Head of caudate nucleus (tissue), 42 donors: ENCODE measurements around the gene CAPN5.

ENCODE experiments used
- DNase-seq, 42 donors: peaks; one replicate each; pipeline versions ENCODE4 v3.0.0 to v3.0.0-alpha.2; 2020 to 2021; ENCODE audit warnings: mixed read lengths in 7 of 42
- intact Hi-C: fragments of 100-400 bp; cut with DNase I; formaldehyde crosslinking; loops from one replicate; pipeline ENCODE4 v1.15.0; 2022

The CAPN5 gene

DNA sequence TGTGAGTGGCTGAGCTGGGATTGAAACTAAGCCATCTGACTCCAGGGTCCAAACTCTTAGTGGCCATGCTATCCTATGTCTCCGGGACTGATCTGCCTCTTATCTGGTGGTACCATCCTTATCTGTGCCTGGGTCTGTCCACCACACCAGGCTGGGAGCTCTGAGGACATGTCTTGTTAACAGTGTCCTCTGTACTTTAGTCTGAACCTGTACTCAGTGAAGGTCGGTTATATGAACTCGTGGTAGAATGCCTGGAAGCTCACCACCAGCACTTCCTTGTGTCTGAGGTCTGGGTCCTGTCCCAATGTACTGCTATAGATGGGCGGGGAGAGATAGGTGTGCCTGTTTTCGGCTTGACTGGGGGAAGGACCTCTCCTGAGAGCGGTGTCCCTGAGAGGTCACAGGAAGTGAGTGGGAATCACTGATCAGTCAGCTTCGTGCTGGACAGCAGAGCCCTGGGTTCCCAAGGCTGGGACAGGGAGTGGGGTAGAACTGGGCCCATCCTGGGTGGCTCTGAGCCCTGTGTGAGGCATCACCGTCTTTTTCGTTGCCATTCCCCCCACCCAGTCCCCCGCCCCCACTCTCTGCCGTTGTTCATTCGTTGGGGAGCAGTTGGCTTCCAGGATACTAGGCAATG lies 70.1 kb downstream of the CAPN5 start:
- no peak for DNase-seq
- intact Hi-C loops, result no loop called here

DNA sequence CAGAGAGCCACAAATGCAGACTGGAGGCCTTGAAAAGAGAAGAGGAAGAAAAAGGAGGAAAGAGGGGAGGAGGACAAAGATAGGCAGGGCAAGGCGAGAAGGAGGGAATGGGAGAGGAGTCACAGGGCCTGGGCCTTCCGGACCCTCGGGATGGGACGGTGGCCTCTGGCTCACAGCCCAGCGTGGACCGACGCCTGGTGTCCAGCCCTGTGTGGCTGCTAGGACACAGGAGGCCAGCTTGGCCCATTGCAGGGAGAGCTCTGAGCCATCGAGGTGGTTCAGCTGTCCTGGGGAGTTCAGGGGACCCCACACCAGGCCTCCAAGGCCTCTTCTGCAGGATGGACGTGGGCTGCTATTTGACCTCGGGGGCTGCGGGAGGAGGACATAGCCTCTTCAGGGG lies 70.7 kb downstream of the CAPN5 start:
- intact Hi-C loops, result no loop called here
- DNase-seq, result no peak

DNA sequence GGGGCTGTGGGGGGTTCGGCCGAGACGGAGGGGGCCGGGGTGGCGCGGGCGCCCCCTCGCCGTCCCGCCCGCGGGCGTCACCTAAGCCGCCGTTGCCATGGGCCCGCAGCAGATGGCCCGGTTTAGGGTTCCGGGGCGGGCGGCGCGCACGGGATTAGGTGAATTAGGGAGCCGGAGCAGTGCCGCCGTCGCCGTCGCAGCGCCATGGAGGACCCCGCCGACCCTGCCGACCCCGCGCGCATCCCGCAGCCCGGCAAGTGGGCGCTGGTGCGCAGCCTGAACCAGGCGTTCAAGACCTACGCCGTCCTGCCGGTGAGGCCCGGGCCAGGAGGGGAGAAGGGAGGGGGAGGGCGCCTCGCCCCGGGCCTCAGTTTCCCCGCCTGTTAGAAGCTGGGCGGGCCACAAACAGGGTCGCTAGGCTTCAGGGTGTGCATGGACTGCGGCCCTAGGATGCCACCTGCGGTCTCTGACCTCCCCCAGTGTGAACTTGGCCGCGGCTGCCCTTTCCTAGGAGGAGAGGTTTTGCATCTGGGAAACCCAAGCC lies 71.4 kb downstream of the CAPN5 start:
- intact Hi-C loops, result no loop called here
- DNase-seq, result no peak

DNA sequence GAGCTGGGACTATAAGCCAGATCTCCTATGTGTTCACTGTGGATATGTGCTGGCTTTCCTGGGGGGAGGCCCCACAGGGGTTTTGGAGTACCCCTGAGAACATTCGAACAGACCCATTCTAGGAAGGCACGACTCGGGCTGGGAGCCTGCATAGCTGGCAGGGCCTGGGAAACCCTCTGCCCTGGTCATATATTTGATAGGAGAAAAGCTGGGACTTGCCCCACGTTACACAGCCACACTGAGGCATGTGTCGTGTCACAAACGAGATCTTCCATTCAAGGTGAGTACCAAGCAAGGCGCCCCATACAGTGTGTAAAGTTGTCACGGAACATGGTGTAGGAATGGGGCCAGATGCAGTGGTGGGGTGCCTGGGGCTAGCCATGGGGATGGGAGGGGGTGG lies 72.4 kb downstream of the CAPN5 start:
- DNase-seq, result no peak
- intact Hi-C loops, result no loop called here

DNA sequence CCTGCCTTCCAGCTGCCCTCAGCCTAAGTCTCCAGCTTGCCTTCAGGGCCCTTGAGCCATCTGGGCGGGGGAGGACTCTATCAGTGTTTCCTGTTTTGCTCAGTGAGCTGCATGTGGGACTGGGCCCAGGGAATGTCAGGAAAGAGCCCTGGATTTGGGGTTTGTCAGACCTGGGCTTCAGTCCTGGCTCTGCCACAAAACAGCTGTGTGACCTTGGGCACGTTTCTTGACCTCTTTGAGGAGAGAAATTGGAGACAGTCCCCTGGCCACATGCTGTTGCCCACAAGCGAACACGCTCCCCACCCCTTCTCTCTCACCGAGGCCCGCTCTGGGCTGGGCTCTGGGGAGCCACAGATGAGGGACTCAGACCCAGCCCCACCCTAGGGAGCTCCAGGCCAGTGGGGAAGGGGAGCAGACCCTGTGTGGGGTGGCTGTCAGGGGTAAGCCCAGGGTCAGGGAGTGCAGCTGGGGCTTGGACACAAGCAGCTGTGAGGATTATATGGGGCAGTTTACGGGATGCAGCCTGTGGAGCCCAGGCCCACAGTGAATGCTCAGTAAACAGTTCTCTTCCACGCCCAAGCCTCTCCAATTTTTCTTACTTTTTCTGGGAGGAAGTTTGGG lies 73.6 kb downstream of the CAPN5 start:
- DNase-seq, result no peak
- intact Hi-C loops, result no loop called here

DNA sequence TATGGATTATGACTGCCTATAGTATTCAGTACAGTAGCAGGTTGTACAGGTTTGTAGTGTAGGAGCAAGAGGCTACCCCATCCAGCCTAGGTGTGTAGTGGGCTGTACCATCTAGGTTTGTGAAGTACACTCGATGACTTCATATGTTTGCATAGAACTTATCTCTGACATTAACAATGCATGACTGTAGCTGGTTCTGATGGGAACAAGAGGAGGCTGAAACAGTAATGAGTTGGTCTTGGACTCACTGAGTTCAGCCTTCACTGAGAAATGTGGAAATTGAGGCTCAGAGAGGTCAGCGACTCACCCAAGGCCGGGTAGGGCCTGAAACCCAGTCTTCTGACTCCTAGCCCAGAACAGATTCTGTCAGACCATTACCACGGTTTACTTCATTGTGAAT lies 74.3 kb downstream of the CAPN5 start:
- no peak for DNase-seq
- intact Hi-C loops, result no loop called here

DNA sequence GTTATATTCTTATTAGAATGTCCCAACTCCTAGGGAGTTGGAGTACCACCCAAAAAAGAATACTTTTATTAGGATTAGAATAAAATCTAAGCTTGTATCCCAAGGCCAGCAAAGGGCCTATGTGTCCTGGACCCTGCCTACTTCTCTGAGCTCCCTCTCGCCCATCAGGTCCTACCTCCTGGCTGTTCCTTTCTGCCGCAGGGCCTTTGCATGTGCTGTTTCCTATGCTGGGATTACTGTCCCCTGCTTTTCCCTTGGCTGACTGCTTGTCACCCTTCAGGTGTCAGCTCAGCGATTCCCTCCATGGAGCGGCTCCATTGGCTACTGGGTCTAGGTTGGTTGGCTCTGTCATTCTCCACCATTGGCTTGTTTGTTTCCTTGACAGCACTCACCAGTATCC lies 74.7 kb downstream of the CAPN5 start:
- no peak for DNase-seq

DNA sequence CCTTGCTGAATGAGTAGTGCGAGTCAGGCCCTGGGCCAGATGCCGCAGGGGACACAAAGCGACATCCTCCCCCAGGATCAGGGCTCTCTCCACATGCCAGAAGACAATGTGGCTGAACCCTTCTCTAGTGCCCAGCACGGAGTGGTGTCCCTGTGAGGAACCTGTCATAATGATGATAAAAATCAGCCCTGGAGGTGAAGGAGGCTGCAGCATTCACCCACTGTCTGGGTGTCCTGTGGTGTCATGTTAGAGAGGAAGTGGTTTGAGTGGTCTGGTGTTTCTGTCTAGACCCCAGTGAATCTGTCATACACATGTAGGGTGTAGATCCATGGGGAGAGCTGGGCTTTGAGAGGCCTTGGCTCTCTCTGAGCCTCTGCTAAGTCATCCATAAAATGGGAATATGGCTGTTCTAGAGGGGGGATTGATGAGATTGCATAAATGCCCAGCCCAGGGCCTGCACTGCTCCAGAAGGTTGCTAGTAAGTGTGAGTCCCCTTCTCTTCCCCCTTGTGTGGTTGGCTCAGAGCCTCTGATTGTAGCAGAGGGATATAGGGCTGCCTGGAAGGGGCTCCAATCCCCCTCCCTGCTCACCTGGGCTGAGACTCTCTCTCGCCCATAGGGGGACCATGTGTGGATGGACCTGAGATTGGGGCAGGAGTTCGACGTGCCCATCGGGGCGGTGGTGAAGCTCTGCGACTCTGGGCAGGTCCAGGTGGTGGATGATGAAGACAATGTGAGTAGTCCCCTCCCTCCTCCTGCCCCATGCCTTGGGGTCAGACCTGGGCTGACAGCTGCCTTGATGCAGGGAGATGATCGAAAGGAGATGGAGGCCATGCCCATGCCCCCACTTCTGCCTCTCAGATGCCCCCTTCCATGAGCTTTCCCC lies 75.6 kb downstream of the CAPN5 start:
- intact Hi-C loops, result no loop called here
- DNase-seq, result no peak

More for the DNA sequence above, 74.7 kb downstream of the CAPN5 start:
- intact Hi-C loops, result no loop called here

DNA sequence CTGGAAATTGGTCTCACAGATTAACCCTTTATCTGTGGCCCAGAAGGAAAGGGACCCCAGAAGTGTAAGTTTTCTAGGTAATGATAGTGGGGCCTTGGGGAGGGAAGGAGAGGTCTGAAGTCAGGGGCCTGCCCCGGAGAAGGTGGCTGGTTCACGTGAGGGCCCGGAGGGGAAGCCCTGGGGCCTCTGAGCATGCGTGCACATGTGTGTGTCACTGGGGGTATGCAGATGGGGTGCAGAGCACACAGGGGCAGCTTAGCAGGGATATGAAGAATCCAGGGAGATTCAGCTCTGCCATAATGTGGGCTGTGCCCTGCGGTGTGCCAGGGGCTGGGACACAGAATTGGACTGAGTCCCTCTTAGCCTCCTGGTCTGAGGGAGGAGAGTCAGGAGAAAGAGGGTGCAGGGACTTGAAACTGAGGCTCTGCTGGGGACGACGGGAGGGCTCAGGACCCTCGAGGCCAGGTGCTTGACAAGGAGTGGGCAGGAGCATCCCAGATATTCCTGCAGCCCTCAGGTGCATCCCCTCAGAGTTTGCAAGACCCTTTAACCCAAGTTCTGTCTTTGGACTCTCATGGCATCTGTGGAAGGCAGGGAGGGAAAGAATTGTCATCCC lies 76.7 kb downstream of the CAPN5 start:
- intact Hi-C loops, result no loop called here
- no peak for DNase-seq

DNA sequence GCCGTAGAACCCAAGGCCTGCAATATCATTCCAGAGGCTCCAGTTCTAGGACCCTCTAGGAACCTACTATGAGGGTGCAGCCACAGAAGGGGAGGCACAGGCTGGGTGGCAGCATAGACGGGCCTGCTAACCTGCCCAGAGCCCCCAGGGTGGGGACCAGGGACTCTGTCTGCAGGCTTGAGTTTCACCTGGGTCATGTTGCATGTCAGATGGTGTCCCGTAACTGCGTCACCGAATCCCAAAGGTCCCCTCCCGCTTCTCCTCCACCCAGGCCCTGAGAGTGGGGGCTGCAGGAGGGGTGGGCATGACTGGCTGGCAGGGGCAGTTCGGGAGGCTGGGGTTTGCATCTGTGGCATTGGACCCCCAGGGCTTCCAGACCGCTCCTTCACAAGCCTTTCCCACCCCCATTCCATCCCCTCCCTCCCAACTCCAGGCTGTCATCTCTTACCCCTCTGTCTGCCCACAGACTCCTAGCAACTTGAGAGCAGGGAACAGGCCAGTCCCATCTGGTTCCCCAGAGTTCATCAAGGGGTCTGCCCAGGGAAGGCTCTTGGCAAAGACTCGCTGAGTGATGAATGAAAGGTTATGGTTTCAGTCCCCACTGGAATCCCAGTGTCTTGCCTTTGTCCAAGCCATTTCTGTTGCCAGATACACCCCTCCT lies 77.6 kb downstream of the CAPN5 start:
- no peak for DNase-seq
- intact Hi-C loops, result no loop called here

DNA sequence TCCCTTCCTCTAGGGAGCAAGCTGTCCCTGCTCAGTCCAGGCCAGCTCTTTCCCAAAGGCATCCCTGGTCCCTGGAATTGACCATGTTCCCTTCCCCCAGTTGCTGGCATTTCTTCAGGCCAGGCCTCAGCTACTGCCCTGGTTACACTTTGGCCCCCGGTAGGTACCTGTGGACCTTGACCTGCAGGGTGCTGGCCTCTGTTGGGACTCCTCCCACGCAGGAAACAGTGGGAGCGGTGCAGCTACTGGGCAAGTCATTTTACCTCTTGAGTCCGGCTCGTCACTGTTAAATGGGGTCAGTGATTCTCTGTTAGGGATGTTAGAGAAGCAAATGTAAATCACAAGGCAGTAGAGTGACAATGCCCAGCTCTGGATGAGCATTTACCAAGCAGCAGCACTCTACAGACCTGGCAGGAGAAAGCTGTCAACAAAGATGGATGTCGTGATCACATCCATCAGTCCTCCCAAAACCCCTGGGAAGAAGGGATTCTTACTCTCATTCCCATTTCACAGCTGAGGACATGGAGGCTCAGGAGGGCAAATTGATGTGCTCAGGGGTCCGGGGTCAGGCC lies 78.2 kb downstream of the CAPN5 start:
- intact Hi-C loops, result no loop called here
- no peak for DNase-seq

DNA sequence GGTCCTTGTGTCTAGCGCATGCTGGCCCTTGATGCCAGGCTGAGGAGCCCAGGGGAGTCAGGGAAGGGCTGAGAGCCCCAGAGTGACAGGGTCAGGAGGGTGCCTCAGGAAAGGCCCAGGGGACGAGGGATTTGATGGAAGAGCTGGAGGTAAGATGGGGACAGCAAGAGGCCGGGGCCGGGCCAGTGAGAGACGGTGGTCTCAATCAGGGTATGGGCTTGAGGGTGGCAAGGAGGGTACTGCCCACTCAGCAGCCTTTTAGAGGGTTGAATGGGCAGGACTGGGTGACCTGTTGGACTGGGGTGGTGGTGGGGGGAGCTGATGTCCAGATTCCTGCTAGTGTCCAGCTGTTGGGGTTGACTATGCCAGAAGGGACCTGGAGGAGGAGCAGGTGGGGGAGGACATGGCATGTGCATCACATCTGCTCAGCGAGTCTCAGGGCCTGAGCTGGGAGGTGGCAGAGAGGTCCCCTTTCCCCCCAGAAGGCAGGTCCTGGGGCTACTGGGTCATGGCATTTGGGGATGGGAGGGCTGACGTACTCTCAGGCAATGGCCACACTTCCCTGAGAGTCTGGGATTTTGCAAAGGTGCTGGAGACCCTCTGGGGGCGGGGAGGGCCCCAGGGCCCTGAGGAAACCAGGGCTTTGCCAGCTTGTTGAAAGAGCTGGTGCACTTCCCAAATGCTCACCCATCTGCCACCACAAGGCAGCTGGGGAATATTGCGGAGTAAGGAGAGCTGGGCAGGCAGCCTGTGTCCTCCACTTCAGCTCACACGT lies 79.7 kb downstream of the CAPN5 start:
- intact Hi-C loops, result no loop called here
- DNase-seq, result no peak

DNA sequence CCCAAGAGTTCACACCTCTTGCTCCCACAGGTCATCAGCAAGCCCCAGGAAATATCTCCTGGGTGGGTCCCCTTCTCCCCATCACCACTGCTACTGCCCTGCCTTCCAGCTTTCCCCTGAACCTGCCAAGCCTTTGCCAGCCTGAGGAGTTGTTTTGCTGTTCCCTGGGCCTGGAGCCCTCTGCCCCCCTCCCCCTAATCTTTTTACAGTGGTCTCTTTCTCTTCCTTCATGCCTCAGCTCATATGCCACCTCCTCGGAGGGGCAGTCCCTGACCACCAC lies 80.2 kb downstream of the CAPN5 start:
- intact Hi-C loops, result no loop called here
- no peak for DNase-seq

DNA sequence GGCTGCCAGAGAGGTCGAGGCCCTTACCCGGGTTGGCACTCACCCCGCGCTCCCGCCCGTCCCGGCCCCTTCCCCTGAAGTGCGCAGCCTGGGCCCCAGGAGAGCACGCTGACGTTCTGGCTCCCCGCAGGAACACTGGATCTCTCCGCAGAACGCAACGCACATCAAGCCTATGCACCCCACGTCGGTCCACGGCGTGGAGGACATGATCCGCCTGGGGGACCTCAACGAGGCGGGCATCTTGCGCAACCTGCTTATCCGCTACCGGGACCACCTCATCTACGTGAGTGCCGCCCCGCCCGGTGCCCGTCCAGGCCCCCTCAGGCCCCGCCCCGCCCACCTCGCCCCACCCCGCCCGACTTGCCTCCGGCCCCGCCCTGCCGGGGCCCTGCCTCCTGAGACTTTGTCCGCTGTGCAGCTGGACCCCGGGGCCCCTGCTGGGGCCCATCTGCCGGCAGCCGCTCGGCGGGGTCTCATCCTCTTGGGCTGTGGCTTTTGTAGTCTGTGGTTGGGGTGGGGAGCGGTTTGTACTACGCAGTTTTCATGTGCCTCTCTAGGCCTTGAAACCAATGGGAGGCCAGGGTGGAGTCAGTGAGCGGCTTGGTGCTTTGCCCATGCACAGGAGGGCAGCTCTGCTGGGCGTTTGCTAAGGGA lies 81.0 kb downstream of the CAPN5 start:
- no peak for DNase-seq
- intact Hi-C loops, result no loop called here

DNA sequence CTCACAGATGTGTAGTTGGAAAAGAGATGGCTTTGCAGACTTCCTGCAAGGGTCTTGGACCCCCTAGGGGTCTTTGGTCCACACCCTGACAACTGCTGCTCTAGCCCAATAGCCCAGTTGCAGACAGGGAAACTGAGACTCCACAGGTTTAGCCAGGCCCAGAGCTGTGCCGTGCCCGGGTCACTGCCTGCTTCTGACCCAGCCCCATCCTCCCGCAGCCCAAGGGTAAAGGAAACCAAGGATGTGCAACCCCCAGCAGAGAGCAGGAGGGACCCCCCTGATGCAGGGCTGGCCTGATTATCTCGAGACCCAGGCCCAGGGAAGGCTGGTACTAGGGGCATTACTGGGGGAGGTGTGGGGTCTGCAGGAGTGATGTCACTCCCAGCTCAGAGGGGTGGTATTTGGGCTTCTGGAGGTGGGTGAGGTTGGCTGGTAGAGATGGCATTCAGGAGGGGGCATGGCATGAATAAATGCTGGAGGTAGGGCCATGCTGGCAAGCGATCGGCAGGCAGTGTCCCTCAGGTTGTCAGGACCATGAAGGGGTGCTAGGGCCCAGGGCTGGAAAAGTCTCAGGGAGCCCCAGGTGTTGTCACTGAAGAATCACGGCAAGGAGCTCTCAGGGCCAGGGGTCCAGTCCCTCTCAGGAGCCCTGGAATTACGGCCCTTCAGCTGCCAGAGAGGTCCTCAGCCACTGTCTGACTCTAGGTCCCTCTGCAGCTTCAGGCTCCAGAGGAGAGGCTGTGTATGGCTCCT lies 82.4 kb downstream of the CAPN5 start:
- no peak for DNase-seq

DNA sequence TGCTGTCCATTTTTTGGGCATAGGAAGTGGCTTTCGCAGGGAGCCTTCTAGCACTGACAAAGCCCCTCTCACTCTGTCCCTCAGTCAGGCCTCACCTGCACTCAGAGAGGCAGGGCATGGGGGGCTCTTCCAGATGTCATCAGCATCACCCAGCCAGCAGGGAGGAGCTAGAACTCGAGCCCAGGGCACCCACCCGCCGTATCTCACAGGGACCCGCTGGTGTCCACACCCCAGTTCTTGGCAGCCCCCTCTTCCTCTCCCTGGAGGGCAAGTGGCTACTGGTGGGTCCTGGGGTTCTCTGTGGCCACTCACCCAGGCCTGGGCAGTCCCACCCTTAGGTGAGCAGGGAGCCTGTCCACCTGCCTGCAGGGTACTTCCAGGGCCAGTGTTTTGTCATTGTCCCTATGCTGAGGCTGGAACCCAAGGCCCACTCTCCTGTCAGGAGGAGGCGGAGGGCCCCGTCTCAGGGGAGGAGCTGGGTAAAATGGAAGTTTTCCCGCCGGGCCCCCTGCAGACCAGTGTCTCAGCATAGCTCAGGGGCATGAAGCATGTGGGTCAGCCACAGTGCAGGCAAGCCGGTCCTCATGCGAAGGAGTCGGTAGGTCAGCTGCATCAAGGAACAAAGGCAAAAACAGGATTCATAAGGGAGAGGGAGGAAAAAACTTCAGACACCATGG lies 83.1 kb downstream of the CAPN5 start:
- DNase-seq, result no peak
- intact Hi-C loops, result no loop called here

More for the DNA sequence above, 82.4 kb downstream of the CAPN5 start:
- intact Hi-C loops, result no loop called here

DNA sequence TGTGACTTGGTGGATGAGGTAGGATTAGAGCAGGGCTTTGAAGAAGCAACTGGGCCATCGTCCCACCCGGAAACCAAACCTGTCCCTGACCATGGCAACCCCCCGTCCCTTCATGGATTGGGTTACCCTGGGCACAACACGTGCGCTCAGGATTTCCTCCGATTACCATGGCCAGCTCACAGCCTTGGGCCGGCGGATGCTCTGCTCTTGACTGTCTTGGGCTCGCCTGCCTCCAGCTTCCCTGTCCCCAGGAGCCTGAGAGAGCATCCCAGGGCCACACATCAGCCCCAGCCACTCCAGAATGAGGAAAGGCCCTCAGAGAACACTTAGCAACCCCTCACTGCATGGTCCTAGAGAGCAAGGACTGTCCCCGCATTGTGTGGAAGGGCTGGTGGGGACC lies 84.1 kb downstream of the CAPN5 start:
- DNase-seq, result no peak
- intact Hi-C loops, result no loop called here
